ENCODE measurements around the gene STRA6.

GRCh38 chr15:74174958-74175253, 27.7 kb downstream of the STRA6 start:
- TF ChIP-seq CTCF (IDR thresholded peaks at IDR 0.05) (no peak), POLR2A (IDR thresholded peaks at IDR 0.05) (no peak), EP300 (IDR thresholded peaks at IDR 0.05) (no peak)
